GM12878 (cell line): ENCODE results near the gene GTPBP3. TPM values are rescaled to one million over a fixed set of nuclear protein-coding genes. Genes with fewer than 3 reads are reported as not detected.

Source experiments
- ATAC-seq: fragments of 200-7000 bp; cut with Tn5 transposase; 3 replicates; pipeline ENCODE4 v1.9.1; 2020; ENCODE audit warnings: mild to moderate bottlenecking, moderate library complexity
- BruUV-seq: library from RNA; stranded (reverse); fragments of 400-500 nt; replicated peaks from 2 replicates; lab custom pipeline; 2021; lab: Mats Ljungman, UMichigan
- CTCF ChIA-PET: fragments of 300-600 bp; sonication (Branson Sonifier 250); formaldehyde crosslinking; extraction: SDS; loops from one replicate; lab custom pipeline; 2021; ENCODE audit warnings: inconsistent platforms; lab: Yijun Ruan, JAX
- POLR2A ChIA-PET: fragments of 350-600 bp; formaldehyde crosslinking; extraction: SDS; loops from one replicate; lab custom pipeline; 2021; ENCODE audit warnings: inconsistent platforms; lab: Charles Lee
- RAD21 ChIA-PET: fragments of 300-600 bp; sonication (Branson Sonifier 250); formaldehyde crosslinking; loops from one replicate; lab custom pipeline; 2023; ENCODE audit warnings: antibody characterized with exemption; ENCODE audit not compliant: unreplicated experiment; lab: Charles Lee
- SMC1A ChIA-PET: fragments of 300-600 bp; sonication (Branson Sonifier 250); formaldehyde crosslinking; loops from one replicate; lab custom pipeline; 2023; ENCODE audit not compliant: unreplicated experiment, uncharacterized antibody; lab: Charles Lee
- DNase-seq: peaks from one replicate; pipeline ENCODE4 v3.0.0-alpha.2; 2011; ENCODE audit warnings: low read depth, low spot score
- FAIRE-seq: peaks from 3 replicates; lab custom pipeline; 2011; peaks lifted over from hg19 to GRCh38; lab: Jason Lieb, UNC
- H2AFZ ChIP-seq: 2 replicates; pipeline ENCODE4 v1.6.0; 2011; ENCODE audit warnings: low read depth, low read length, control low read depth; ENCODE audit not compliant: control insufficient read depth
- H3K27ac ChIP-seq: 2 replicates; pipeline ENCODE4 v1.5.1; 2011; ENCODE audit warnings: control low read depth; ENCODE audit not compliant: control insufficient read depth, insufficient read depth
- H3K27me3 ChIP-seq, 2 experiments: replicated peaks in 1 of 2; 2 replicates each; pipeline versions ENCODE4 v1.6.0 to v1.6.1; 2011; ENCODE audit warnings: low read length in 1 of 2; ENCODE audit not compliant: control insufficient read depth in 2 of 2, insufficient read depth in 2 of 2
- H3K36me3 ChIP-seq, 2 experiments: 2 replicates each; pipeline ENCODE4 v1.5.1; 2011; ENCODE audit warnings: low read length in 1 of 2; ENCODE audit not compliant: control insufficient read depth in 2 of 2, insufficient read depth in 2 of 2
- H3K4me1 ChIP-seq: 2 replicates; pipeline ENCODE4 v1.6.1; 2011; ENCODE audit warnings: mild to moderate bottlenecking, low read length, moderate library complexity, mixed read lengths; ENCODE audit not compliant: control insufficient read depth, insufficient read depth
- H3K4me2 ChIP-seq: 2 replicates; pipeline ENCODE4 v1.6.0; 2011; ENCODE audit warnings: control low read depth; ENCODE audit not compliant: control insufficient read depth, insufficient read depth
- H3K4me3 ChIP-seq: fragments of 200-600 bp; sonication (generic); 2 replicates; pipeline ENCODE4 v1.5.1; 2016
- H3K79me2 ChIP-seq: 2 replicates; pipeline ENCODE4 v1.6.0; 2011; ENCODE audit warnings: low read length; ENCODE audit not compliant: control insufficient read depth, insufficient read depth
- H3K9ac ChIP-seq: 2 replicates; pipeline ENCODE4 v1.8.0; 2011; ENCODE audit warnings: low read length, control low read depth, mixed read lengths; ENCODE audit not compliant: control insufficient read depth, insufficient read depth
- H3K9me3 ChIP-seq: replicated peaks from 3 replicates; pipeline ENCODE4 v1.5.1; 2011; ENCODE audit warnings: mild to moderate bottlenecking, low read length; ENCODE audit not compliant: control insufficient read depth, insufficient read depth
- H4K20me1 ChIP-seq: 2 replicates; pipeline ENCODE4 v1.6.0; 2011; ENCODE audit not compliant: control insufficient read depth, insufficient read depth
- IKZF2 ChIP-seq, 2 experiments: fragments of 450-650 bp; IDR thresholded peaks; 2 replicates each; pipeline ENCODE4 v1.6.1; 2017; ENCODE audit warnings: mild to moderate bottlenecking in 2 of 2, moderate library complexity in 2 of 2
- IRF5 ChIP-seq: fragments of 450-650 bp; IDR thresholded peaks from 2 replicates; pipeline ENCODE4 v1.6.1; 2017; ENCODE audit warnings: borderline replicate concordance
- KAT2A ChIP-seq: conservative IDR thresholded peaks from 2 replicates; pipeline ENCODE4 v1.6.1; 2011; ENCODE audit warnings: low read depth, low read length; ENCODE audit not compliant: control insufficient read depth
- MEF2B ChIP-seq: fragments of 450-650 bp; IDR thresholded peaks from 2 replicates; pipeline ENCODE4 v1.6.1; 2018; ENCODE audit warnings: mild to moderate bottlenecking, moderate library complexity; ENCODE audit not compliant: partially characterized antibody, poor library complexity, severe bottlenecking
- MXI1 ChIP-seq: fragments of 150-350 bp; IDR thresholded peaks from 2 replicates; pipeline ENCODE4 v1.6.1; 2011; ENCODE audit warnings: low read depth, mild to moderate bottlenecking, inconsistent platforms, low read length, improper control_type of control experiment
- NFIC ChIP-seq: IDR thresholded peaks from 2 replicates; pipeline ENCODE4 v1.6.1; 2012; ENCODE audit warnings: low read depth, mild to moderate bottlenecking, inconsistent platforms, low read length, moderate library complexity
- NFYA ChIP-seq: IDR thresholded peaks from 2 replicates; pipeline ENCODE4 v1.6.1; 2011; ENCODE audit warnings: low read depth, mild to moderate bottlenecking, low read length, improper control_type of control experiment, borderline replicate concordance
- ZNF274 ChIP-seq: IDR thresholded peaks from one replicate; pipeline ENCODE4 v1.8.0; 2011; ENCODE audit not compliant: insufficient read length, insufficient read depth
- ZNF687 ChIP-seq: fragments of 450-650 bp; IDR thresholded peaks from 2 replicates; pipeline ENCODE4 v1.6.1; 2017; ENCODE audit warnings: mild to moderate bottlenecking, moderate library complexity
- WGBS: methylation state at CpG from one replicate; pipeline ENCODE4 v1.1.6; 2016; ENCODE audit warnings: low lambda C conversion rate; ENCODE audit not compliant: insufficient replicate concordance, insufficient coverage; ENCODE audit errors: missing lambda C conversion rate; 5-methylcytosine and 5-hydroxymethylcytosine counted together
- in situ Hi-C: fragments of 300-500 bp; cut with MboI; formaldehyde crosslinking; loops from 9 replicates; pipeline ENCODE4 v1.14.3; 2018; ENCODE audit warnings: mixed read lengths
- intact Hi-C: fragments of 100-400 bp; cut with micrococcal nuclease; formaldehyde crosslinking; loops from one replicate; pipeline ENCODE4 v1.14.2; 2022; ENCODE audit not compliant: unreplicated experiment
- polyA plus RNA-seq, 11 experiments: library from polyadenylated mRNA; depleted of rRNA in 4 of 11; unstranded in 6 of 11; stranded (reverse) in 5 of 11; fragments of >200 nt; fragmentation: Nextera tagmentation in 4 of 11; fragmentation: Illumina TruSeq in 1 of 11; extraction: Ambion mirVana in 4 of 11; extraction: Trizol in 1 of 11; gene quantifications; 1 replicate in 1 of 11; 2 replicates in 10 of 11; pipeline versions ENCODE4 v1.2.1 to v1.2.3, GENCODE V29; 2011 to 2016; ENCODE audit warnings: inconsistent platforms in 2 of 11, missing spikeins in 2 of 11, low read depth in 1 of 11
- total RNA-seq, 4 experiments: library from RNA; depleted of rRNA in 3 of 4; stranded (reverse); fragments of >200 nt in 3 of 4; fragmentation: Illumina TruSeq in 1 of 4; extraction: Trizol in 1 of 4; gene quantifications; 2 replicates each; pipeline versions ENCODE4 v1.2.1 to v1.2.3, GENCODE V29; 2013 to 2021
- TF ChIP-seq, protein P1 (sequence below): fragments of 450-650 bp; IDR thresholded peaks from 2 replicates; pipeline ENCODE4 v1.6.1; 2017; ENCODE audit warnings: mild to moderate bottlenecking
- TF ChIP-seq, protein P2 (sequence below): IDR thresholded peaks from 2 replicates; pipeline ENCODE4 v1.6.1; 2011; ENCODE audit warnings: low read depth, low read length, improper control_type of control experiment, borderline replicate concordance
- TF ChIP-seq, protein P3 (sequence below): fragments of 150-350 bp; IDR thresholded peaks from 2 replicates; pipeline ENCODE4 v1.6.1; 2014; ENCODE audit warnings: mild to moderate bottlenecking, low read depth, low read length

The GTPBP3 gene
- total and polyA plus RNA-seq, 10 of the 15 experiments (the other 5 are each of a cell fraction or from before 2014, with no cell fraction given): 2.9 to 46.8 (median 15.4) TPM

- Histone ChIP-seq H3K9me3 (no peaks in the 10 kb centered on the region), H3K36me3 (no peaks in the 10 kb centered on the region), H3K4me1 (no peaks in the 10 kb centered on the region), H3K27me3 (no peaks in the 10 kb centered on the region; a peak in 1 of 4 replicates), H4K20me1 (no peaks in the 10 kb centered on the region), H3K79me2 (no peaks in the 10 kb centered on the region), H3K4me3 (no peak overlapping the region), H2AFZ (no peak overlapping the region), H3K4me2 (no peak overlapping the region), H3K9ac (no peak overlapping the region), H3K27ac (no peak overlapping the region)
- RAD21 ChIA-PET: no interaction called here
- CTCF ChIA-PET: interaction anchor here (3.0 kb wide), 1 partner anchor 26 kb away, joined by 11 read pairs; no protein-coding TSS in a partner anchor
- no peak for DNase-seq
- intact Hi-C loops: no loop called here
- BruUV-seq: no TSS peak
- FAIRE-seq: no peak
- in situ Hi-C loops: no loop called here
- SMC1A ChIA-PET: interaction anchor here (0.7 to 1.1 kb wide), 2 partner anchors 10 to 26 kb away, joined by 3 to 4 read pairs; no protein-coding TSS in a partner anchor
- POLR2A ChIA-PET: interaction anchor here (0.7 kb wide), 1 partner anchor 221 kb away, joined by 3 read pairs; no protein-coding TSS in a partner anchor
- no peak for ATAC-seq
- WGBS: 32% methylated on average over 6 of the region's 6 CpGs
- TF ChIP-seq IKZF2 (IDR thresholded peaks at IDR 0.05) (no peak), NFIC (no peak), ZNF274 (no peak), MXI1 (no peak), NFYA (no peak), ZNF687 (no peak), IRF5 (no peak), MEF2B (no peak), KAT2A (no peak)
- TF ChIP-seq, protein P1, sequence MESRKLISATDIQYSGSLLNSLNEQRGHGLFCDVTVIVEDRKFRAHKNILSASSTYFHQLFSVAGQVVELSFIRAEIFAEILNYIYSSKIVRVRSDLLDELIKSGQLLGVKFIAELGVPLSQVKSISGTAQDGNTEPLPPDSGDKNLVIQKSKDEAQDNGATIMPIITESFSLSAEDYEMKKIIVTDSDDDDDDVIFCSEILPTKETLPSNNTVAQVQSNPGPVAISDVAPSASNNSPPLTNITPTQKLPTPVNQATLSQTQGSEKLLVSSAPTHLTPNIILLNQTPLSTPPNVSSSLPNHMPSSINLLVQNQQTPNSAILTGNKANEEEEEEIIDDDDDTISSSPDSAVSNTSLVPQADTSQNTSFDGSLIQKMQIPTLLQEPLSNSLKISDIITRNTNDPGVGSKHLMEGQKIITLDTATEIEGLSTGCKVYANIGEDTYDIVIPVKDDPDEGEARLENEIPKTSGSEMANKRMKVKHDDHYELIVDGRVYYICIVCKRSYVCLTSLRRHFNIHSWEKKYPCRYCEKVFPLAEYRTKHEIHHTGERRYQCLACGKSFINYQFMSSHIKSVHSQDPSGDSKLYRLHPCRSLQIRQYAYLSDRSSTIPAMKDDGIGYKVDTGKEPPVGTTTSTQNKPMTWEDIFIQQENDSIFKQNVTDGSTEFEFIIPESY: no peak
- TF ChIP-seq, protein P2, sequence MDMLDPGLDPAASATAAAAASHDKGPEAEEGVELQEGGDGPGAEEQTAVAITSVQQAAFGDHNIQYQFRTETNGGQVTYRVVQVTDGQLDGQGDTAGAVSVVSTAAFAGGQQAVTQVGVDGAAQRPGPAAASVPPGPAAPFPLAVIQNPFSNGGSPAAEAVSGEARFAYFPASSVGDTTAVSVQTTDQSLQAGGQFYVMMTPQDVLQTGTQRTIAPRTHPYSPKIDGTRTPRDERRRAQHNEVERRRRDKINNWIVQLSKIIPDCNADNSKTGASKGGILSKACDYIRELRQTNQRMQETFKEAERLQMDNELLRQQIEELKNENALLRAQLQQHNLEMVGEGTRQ: no peak
- TF ChIP-seq, protein P3, sequence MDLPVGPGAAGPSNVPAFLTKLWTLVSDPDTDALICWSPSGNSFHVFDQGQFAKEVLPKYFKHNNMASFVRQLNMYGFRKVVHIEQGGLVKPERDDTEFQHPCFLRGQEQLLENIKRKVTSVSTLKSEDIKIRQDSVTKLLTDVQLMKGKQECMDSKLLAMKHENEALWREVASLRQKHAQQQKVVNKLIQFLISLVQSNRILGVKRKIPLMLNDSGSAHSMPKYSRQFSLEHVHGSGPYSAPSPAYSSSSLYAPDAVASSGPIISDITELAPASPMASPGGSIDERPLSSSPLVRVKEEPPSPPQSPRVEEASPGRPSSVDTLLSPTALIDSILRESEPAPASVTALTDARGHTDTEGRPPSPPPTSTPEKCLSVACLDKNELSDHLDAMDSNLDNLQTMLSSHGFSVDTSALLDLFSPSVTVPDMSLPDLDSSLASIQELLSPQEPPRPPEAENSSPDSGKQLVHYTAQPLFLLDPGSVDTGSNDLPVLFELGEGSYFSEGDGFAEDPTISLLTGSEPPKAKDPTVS: no peak
Observed at GRCh38 chr19:17359905-17360800, 22.8 kb downstream of the GTPBP3 start.
